Stimulated activated CD4-positive, alpha-beta T cell treated with anti-CD3 and anti-CD28 coated beads, Interleukin-1b, Interleukin-23, amount 100 ng/mL, for 1 hour (primary cell): Measurements from ENCODE around the gene SLC4A2.

ENCODE experiments used
- DNase-seq, 2 donors: peaks; one replicate each; pipeline ENCODE4 v3.0.0-alpha.2; 2020; ENCODE audit warnings: low read depth in 2 of 2

The SLC4A2 gene

DNA sequence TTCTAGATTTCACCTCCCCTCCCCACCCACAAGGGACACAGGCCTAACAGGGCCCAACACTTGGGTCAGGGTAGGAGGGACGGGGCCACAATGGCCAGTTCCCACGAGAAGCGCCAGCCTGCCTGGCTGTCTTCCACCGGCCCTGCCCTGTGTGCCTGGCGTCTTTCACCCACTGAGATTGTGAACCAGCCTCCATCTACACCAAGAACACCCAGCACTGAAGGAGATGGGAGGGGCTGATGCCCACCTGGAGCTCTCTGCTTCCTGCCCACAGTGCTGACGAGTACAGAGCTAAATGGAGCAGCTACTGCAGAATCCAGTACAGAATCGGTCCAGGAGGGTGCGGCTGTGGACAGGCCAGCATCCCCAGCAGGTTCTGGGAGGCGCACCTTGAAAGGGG lies 13.4 kb upstream of the SLC4A2 start:
- DNase-seq = no peak

DNA sequence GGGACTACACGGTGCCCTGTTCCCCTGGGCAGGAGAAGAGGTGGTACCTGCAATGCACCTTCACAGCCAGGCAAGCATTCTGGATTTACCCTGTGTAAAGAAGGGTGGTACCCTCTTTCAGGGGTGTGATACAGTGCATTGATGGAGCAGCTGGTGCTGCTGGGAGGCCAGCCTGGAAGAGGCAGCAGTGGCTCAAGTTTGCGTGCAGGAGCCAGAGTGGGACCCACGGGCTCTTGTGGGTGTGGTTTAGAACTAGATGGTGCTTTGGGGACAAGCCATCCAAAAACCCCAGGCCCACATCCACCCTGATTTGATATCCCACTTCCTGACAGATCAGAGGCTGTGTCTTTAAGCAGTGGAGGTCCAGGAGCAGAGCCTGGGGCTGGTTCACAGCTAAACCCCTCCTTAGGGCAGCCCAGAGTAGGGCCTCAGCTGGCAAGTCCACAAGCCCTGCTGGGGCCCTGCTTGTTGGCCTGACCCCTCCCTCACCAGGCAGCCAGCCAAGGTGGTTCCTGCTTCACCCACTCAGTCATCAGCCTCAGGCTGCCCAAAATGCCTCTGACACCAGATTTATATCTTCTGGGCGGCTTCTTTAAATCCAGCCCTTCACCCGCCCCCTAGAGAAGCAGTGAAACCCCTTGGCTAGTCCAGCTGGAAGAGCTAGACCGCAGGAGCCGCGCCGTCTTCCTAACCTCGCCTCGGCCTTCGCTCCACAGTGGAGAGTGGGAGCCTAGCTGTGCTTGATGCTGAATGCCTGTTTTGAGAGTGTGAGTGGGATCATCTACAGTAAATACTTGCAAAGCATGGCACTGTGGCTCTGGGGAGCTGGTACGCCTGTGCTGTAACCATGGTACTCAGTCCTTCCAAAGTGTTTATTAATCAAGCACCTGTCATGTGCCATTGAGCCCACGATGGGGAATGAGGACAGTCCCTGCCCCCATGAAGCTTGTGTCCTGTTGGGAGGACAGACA lies 12.5 kb upstream of the SLC4A2 start:
- DNase-seq = no peak

DNA sequence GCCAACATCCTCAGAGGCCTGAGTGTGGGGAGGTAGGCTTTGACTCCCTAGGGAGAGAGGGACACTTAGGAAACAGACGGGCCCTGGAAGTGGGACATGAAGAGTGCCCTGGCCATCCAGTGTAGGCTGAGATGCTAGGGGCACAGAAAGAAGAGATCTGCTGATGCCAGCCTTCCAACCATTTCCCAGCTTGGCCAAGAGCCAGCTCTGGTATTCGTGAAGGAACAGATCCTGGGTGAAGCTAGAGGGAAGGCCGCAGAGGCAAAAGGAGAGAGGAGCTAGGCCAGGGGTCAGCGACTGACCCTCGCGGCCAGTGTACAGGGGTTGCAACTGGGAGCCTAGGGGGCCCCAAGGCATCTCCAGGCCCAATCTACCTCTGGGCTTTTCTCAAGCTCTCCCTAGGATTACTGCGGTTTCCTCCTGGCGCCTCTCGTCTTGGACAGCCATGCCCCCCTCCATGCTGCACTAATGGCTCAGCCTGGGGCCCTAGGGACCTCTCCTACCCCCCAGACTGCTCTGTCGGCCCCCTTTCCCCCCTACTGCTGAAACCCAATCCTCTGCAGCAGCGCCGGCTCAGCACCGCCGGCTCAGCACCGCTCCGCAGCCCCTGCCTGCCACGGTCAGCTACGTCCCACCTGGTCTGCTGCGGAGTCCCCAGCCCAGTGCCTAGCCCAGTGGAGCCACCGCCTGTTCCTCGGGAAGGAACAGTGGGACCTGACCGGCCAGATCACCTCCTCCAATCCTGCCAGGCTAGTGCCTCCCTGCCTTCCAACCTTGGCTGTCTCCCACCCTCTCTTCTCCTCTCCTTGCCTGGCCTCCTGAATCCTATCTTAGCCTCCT lies 11.2 kb upstream of the SLC4A2 start, which contains the start of gene ASIC3:
ASIC3 (plus strand) TSS at position 556 of the 840 bp plus-strand sequence. CDS start 355 bp downstream, outside the sequence.
- DNase-seq = no peak

DNA sequence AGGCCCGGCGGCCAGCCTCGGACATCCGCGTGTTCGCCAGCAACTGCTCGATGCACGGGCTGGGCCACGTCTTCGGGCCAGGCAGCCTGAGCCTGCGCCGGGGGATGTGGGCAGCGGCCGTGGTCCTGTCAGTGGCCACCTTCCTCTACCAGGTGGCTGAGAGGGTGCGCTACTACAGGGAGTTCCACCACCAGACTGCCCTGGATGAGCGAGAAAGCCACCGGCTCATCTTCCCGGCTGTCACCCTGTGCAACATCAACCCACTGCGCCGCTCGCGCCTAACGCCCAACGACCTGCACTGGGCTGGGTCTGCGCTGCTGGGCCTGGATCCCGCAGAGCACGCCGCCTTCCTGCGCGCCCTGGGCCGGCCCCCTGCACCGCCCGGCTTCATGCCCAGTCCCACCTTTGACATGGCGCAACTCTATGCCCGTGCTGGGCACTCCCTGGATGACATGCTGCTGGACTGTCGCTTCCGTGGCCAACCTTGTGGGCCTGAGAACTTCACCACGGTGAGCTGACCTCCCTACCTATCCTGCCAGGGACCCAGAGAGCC lies 10.4 kb upstream of the SLC4A2 start:
- no peak for DNase-seq

DNA sequence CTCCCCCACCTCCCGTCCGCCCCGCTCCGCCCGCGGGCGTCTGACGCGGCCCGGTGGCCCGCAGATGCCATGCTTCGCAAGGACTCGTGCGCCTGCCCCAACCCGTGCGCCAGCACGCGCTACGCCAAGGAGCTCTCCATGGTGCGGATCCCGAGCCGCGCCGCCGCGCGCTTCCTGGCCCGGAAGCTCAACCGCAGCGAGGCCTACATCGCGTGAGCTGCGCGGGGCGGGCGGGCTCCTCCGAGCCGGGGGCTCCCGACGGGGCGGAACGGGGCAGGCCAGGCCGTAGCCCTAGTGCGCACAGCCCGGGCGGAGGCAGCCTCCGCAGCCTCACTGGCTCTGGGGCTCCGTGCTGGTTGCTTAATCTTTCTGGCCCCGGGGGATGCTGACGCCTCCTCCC lies 8.3 kb upstream of the SLC4A2 start:
- DNase-seq = no peak

DNA sequence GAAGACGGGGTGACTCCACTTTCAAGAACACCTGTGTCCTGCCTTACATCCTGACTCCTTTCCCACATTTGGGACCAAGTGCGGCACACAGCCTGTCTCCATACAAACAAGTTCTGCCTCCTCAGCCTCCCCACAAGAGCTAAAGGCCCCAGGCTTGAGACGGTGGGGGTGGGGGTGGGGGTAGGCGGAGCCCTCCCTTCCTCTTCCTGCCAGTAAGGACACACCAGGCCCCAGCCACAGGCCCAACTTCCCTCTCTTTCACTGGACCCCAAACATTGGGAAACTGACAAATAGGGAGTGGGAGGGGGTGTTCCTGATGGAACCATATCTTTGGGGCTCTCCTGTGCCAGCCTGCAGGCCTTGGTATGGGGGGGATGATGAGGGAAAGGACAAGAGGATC lies 6.3 kb upstream of the SLC4A2 start:
- no peak for DNase-seq

DNA sequence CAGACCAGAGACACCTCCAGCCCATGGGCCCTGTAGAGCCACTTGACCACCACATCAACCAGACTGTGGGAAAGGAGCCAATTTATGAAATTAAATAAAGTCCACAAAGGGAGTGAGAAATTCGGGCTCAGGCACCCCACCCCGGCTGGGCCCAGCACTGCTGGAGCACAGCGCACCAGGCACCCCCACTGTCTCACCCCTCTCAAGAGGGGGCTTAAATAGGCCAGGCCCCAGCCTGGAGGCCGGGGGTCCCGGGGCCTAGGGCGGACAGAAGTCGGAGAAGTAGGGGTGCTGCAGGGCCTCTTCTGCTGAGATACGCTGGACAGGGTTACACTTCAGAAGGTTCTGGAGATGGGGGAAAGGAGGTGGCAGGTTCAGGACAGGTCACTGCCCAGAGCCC lies 5.6 kb upstream of the SLC4A2 start:
- DNase-seq = no peak

DNA sequence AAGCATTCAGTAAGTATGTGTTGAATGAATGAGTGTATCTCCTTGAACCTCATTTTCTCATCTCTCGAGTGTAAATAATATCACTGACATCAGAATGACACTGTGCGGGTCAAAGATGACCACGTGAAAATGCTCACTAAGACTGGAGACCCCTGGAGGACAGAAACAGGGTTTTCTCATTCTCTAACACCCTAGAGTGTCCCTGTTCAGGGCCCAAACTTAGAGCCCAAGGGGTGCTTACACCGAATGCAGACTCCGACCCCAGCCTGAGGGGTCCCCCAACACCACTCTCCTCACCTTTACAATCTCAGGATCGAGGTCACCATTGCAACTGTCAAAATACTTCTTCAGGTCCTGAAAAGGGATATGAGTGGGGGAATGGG lies 3.1 kb upstream of the SLC4A2 start:
- no peak for DNase-seq

DNA sequence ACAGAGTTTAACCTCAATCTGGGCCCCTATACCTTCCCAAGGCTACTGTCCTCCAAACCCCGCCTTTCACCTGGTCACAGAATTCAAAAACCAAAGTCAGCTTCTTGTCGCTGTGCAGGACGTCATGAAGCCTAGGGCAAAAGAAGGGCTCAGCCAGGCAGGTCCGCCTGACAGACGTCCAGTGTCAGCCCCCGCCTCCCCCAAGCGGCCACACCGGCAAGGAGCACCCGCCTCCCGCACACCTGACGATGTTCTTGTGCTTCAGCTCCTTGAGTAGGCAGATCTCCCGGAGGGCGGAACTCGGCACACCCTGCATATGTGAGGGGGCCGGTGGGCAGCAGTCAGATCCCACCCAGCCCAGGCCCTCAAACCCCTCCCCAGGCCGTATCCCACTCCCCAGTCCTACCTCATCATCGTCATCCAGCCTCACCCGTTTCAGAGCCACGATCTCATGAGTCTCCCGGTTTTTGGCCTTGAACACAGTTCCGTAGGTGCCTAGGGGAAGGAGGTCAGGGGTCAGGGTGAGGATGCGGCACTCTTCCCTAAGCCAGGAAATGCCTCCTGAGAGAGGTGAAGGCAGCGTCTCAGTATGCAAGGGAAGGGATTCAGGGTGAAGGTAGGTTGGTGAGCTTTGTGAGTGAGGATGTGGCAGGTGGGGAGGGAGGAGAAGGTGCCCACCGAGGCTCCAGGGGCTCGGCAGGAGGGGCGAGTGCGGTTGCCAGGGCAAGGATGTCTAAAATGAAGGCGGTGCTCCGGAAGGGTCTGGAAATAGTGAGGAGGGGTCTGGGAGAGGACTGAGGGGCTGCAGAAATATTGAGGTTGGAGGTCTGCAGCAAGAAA lies 2.5 kb upstream of the SLC4A2 start:
- no peak for DNase-seq

DNA sequence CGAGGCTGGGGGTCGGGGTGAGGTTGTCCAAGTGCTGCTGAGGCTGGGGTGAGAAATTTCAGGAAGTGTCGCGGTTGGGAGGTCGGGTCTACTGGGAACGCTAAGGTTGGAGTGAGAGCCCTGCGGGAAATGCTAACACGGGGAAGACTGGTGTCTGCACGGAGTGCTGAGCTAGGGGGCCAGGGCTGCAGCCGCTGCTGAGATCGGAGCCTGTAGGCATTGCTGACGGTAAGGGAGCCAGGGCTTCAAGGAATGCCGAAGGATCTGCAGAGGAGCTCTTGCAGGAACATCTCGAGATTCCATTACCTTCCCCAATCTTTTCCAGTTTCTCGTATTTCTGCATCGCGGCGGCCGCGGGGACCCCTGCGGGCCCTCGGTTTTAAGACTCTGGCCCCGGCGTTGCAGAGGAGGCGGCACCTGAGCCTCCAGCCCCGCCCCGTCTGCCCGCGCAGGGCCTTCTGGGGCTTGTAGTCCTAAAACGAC lies 1.8 kb upstream of the SLC4A2 start, which contains the start of gene CDK5:
CDK5 (minus strand) TSS at position 392 of the 483 bp plus-strand sequence; CDS start at position 343, 49 bp downstream.
- no peak for DNase-seq

DNA sequence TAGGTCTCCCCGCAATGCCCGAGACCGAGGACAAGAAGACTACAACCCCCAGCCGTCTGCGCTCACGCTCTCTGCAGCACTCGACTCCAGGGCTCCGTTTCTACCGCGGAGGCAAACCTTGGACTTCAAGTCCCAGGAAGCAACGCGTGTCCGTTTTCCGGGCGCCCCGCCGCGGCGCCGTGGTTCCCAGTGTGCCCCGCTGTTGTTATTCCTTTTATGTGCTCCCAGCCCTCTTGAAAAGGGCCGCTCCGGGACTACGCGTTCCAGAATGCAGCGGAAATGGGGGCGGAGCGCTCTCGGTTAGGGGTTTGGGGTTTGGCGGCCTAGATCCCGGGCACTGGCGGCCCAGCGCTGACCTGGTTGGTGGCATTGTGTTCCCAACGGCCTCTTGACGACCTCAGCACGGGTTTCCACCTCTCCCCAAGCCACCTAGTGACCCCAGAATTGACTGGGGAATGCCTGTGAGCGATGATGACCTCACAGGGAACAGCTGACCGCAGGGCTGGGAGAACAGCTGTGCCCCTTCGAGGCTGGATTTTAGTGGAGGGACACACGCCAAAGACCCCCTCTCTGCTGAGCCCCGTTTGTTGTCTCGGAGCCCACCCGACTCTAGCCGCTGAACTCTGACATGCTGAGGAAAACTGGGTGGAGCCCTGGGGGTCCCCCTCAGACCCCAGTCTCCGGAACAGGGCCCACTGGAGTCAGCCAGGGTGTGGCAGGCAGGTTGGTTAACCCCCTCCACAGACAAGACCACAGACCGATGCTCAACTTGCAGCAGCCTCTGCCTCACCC lies 1.2 kb upstream of the SLC4A2 start:
- peak; percentile 87 to 93 for DNase-seq

DNA sequence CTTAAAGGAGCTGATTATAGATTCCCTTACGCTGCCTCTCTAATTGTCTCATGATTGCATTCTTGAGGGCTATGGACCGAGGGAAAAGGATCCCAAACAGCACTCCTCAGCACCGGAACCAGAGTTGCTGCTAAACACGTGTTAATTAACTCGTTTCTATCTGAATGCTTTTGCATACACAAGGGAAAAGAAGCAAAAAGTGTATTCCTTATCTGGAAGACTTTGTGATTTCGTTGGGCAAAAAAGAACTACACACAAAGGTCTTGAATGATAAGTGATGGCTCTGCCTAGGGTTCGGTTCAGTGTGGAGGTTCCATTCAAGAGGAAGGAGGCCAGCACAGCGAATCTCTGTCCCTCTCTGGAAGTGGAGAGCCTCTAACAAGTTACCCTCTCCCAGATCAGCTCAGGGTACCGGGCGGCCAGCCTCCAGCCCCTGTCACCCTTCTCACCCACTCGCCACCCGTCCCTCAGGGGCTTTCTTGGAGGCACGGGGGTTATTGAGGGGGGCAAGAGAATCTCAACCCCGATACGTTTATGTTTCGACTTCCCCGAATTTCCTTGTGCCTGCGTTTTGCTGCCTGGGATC lies 515 bp upstream of the SLC4A2 start:
- no peak for DNase-seq

DNA sequence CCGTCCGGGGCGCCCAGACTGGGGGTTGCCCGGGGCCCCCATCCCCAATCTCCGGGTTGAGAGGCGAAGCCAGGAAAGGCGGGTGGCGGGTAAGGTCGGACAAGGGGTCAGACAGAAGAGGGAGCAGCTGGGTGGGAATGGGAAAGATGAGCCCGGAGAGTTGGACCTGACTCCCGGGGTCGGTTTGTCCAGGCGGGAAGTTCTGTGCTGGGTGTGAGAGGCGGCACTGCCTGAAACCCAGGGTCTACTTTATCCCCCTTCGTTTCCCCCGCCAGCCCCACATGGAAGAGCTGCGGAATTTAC lies 675 bp downstream of the SLC4A2 start:
- no peak for DNase-seq

DNA sequence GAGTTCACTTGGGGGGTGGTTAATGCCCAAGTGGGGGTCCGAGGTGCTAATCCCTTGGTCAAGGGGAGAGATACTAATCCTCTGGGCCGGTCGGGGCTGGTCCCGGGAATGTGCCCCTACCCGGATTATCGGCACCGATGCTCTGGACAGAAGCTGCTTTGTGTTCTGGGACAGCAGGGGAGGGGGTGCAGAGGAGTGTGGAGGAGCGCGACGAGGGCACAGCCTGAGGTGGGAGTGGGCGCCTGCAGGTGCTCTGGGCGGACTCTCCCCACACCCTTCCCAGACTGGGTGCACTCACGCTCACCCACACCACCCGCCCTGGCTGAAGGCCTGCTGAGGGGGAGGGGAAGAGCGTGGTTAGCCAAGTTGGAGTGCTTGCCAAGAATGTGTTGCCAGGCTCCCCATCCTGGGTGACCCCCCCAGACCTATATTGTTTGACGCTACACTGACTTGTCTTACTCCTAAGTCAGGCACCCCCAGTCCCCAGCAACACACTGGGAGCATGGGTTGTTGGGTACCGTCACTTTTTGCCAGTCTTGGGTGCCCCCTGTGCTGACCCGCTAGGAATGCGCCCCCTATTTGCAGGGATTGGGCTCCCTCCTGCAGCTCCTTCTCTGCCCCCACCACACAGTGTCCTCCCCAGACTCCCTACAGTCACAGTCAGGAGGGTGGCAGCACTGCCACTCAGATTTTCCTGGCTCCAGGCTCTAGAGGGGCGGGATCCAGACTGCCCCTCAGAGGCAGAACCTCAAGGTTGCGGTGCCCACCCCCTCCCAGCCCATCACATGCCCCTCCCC lies 1.2 kb downstream of the SLC4A2 start:
- DNase-seq = no peak

DNA sequence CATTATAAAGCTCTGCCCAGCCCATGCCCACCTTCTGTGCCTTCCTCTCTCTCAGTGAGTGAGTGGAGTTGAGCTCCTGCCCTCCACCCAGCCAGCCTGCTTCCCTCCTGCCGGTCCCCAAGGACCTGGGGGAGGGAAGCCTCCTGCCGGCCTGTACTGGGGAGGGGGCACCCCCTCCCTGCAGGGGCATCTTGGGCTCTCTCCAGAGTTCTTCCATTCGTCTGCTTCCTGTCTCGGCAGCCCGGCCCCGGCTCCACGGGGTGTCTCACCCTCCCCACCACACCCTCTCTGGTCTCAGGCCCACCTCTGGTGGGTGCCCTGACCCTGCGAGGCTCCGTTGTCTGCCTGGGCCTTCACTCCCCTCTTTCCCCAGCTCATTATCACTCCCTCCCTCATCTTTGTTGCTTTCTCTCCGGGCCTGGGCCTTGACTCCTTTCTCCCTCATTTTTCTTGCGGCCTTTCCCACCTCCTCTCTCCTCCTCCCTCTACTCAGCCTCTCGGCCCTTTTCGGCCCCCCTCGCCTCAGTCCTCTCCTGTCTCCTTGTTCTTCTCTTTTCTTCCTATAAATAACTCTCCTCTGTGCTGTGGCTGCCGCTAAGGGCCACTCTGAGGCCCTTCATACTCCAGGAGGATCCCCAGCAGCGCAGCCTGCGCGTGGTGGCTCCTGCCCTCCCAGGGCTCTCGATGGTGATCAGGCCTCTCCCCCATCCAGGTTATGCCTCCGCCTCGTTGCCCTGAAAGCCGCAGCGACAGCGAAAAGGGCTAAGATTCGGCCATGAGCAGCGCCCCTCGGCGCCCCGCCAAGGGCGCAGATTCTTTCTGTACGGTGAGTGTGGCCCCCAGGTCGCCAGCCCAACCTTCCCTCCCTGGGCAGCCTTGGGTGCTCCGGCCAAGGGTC lies 2.1 kb downstream of the SLC4A2 start:
- no peak for DNase-seq

DNA sequence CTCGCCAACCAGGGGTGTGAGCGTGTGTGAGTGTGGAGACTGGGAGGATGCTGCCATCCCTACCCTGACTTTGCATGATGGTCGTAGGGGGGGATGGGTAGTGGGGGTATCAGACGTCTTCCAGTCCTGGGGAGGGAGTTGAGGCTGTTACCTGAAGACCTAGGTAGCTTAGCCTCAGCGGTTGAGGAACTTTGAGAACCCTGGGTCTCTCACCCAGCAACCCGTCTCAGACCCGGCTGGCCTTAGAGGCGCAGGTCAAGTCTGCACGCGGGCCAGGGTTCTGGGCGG lies 2.7 kb downstream of the SLC4A2 start:
- DNase-seq = no peak

DNA sequence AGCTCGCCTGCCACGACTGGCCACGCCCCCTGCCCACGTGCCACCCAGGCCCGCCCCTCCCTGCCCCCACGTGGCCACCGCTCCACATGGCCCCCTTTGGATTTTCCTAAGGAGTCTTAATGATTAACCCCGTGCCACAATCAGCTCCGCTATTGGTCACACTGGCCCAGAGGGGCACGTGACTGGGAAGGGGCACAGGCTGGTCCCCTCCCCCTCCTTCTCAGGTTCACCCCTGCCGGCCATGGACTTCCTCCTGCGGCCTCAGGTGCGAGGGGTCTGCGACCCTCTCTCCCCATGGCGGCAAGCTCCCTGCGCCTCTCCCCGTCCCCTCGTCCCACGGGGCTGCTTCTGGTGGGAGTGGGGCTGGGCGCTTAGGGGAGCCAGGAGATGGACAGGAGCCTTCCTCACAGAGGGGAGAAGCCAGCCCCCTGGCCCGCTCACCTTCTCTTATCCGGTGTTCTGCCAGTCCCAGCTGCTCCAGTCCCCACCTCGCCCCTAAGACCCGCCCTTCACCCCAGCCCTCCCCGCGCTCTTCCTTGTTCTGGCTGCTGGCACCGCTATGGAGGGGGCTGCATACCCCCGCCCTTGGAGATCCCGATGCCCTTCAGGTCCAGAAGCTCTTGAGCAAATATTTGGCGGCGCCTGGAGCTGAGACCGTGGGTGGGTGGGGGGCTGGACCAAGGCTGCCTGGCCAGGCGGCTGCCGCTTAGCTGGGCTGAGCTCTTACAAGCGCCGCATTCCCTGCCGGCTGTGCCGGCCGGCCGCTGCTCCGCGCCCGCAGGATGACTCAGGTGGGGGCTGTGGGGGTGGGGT lies 3.2 kb downstream of the SLC4A2 start:
- DNase-seq = no peak

DNA sequence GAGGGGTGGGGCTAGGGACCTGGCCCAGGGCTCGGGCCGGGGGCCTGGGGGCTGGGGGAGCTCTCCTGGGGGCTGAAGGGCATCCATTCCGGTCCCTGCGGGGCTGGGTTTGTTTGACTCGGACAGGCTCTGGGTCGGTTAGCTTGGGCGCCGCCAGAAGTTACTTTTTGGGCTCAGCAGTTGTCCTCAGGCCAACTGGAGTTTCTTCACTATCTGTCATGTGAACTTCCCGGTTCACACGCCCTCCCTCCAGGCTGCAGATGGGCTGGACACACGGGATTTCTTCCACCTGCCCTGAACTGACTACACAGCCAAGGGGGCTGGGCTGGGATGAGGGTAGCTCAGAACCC lies 3.8 kb downstream of the SLC4A2 start:
- DNase-seq = no peak
